Measurements from ENCODE around the gene MYO7B.

DNA sequence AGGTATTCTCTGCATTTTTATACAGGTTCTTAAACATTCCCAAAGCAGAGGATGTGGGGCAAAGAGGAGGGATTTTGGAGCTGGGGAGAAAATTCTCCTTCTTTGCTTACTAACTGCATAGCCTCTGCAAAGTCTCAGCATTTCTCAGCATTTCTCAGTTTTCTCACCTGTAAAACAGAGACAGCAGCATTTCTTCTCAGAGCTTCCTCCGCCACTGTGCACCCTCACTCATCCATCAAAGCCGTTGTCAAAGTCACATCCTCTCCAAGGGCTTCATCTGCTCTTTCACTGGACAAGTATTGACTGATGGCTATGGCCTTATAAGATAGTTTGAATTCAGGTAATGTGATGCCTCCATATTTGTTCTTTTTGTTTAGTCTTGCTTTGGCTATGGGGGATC is 17.4 kb downstream of the MYO7B start:
- TF ChIP-seq, protein P1, sequence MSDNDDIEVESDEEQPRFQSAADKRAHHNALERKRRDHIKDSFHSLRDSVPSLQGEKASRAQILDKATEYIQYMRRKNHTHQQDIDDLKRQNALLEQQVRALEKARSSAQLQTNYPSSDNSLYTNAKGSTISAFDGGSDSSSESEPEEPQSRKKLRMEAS (IDR thresholded peaks at IDR 0.05), result no peak
- TF ChIP-seq POLR2A (IDR thresholded peaks at IDR 0.05; ENCODE audit: low read length), result no peak
- TF ChIP-seq CEBPB (IDR thresholded peaks at IDR 0.05), result no peak
- TF ChIP-seq, protein P2, sequence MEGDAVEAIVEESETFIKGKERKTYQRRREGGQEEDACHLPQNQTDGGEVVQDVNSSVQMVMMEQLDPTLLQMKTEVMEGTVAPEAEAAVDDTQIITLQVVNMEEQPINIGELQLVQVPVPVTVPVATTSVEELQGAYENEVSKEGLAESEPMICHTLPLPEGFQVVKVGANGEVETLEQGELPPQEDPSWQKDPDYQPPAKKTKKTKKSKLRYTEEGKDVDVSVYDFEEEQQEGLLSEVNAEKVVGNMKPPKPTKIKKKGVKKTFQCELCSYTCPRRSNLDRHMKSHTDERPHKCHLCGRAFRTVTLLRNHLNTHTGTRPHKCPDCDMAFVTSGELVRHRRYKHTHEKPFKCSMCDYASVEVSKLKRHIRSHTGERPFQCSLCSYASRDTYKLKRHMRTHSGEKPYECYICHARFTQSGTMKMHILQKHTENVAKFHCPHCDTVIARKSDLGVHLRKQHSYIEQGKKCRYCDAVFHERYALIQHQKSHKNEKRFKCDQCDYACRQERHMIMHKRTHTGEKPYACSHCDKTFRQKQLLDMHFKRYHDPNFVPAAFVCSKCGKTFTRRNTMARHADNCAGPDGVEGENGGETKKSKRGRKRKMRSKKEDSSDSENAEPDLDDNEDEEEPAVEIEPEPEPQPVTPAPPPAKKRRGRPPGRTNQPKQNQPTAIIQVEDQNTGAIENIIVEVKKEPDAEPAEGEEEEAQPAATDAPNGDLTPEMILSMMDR (IDR thresholded peaks at IDR 0.05), result no peak
- TF ChIP-seq EP300 (IDR thresholded peaks at IDR 0.05), result no peak
- no peak for TF ChIP-seq CHD4 (IDR thresholded peaks at IDR 0.05; ENCODE audit: borderline replicate concordance)
- TF ChIP-seq SMC3 (IDR thresholded peaks at IDR 0.05), result no peak
- no peak for TF ChIP-seq NFE2L2 (conservative IDR thresholded peaks at IDR 0.05; ENCODE audit: low read length)
- TF ChIP-seq MYC (IDR thresholded peaks at IDR 0.05; ENCODE audit: borderline replicate concordance, low read length), result no peak
- no peak for TF ChIP-seq FOSL2 (IDR thresholded peaks at IDR 0.05)
- no peak for TF ChIP-seq FOSL2 (CRISPR knock-in tag; IDR thresholded peaks at IDR 0.05)
- no peak for TF ChIP-seq MAZ (IDR thresholded peaks at IDR 0.05; ENCODE audit: borderline replicate concordance, low read depth, low read length)
- no peak for TF ChIP-seq KDM1A (IDR thresholded peaks at IDR 0.05; ENCODE audit: low read depth)
- TF ChIP-seq, protein P3, sequence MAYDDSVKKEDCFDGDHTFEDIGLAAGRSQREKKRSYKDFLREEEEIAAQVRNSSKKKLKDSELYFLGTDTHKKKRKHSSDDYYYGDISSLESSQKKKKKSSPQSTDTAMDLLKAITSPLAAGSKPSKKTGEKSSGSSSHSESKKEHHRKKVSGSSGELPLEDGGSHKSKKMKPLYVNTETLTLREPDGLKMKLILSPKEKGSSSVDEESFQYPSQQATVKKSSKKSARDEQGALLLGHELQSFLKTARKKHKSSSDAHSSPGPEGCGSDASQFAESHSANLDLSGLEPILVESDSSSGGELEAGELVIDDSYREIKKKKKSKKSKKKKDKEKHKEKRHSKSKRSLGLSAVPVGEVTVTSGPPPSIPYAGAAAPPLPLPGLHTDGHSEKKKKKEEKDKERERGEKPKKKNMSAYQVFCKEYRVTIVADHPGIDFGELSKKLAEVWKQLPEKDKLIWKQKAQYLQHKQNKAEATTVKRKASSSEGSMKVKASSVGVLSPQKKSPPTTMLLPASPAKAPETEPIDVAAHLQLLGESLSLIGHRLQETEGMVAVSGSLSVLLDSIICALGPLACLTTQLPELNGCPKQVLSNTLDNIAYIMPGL (CRISPR knock-in tag; IDR thresholded peaks at IDR 0.05; ENCODE audit: borderline replicate concordance), result no peak

All from A549 (cell line).